ENCODE results near the gene CDK5RAP2.
"Not testable (repeated sequence)": the region's sequence is repeated elsewhere in the genome, so short reads cannot be mapped to it uniquely, and the experiment has no call there.

The CDK5RAP2 gene

GRCh38 chr9:120464176-120464886, 115.6 kb downstream of the CDK5RAP2 start:
- no peak overlapping the region for H3K27ac ChIP-seq
- TF ChIP-seq CTCF (conservative IDR thresholded peaks at IDR 0.05) (no peak), ZFX (IDR thresholded peaks at IDR 0.05) (no peak)

GRCh38 chr9:120463765-120464164, 116.2 kb downstream of the CDK5RAP2 start:
- H3K27ac ChIP-seq: no peak overlapping the region
- no peak for TF ChIP-seq ZFX (IDR thresholded peaks at IDR 0.05)
- no peak for TF ChIP-seq CTCF (conservative IDR thresholded peaks at IDR 0.05)

DNA sequence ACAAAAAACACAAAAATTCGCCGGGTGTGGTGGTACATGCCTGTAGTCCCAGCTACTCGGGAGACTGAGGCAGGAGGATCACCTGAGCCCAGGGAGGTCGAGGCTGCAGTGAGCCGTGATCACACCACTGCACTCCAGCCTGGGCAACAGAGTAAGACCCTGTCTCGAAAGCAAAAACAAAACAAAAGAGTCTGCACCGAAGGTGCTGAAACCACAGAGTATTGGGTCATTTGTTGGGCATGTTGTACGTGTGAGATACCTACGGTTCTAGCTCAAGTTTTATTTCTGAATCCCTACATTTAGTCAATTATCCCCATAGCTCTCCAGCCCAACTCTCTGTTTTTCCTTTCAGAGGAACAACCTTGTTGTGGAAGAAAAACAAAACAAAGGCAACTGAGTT, 118.3 kb downstream of the CDK5RAP2 start:
- H3K27ac ChIP-seq: not testable (repeated sequence)

- TF ChIP-seq ZFX (IDR thresholded peaks at IDR 0.05) (no peak), CTCF (conservative IDR thresholded peaks at IDR 0.05) (no peak)
- no peak overlapping the region for H3K27ac ChIP-seq
Measured at GRCh38 chr9:120456218-120456617, 123.7 kb downstream of the CDK5RAP2 start.

DNA sequence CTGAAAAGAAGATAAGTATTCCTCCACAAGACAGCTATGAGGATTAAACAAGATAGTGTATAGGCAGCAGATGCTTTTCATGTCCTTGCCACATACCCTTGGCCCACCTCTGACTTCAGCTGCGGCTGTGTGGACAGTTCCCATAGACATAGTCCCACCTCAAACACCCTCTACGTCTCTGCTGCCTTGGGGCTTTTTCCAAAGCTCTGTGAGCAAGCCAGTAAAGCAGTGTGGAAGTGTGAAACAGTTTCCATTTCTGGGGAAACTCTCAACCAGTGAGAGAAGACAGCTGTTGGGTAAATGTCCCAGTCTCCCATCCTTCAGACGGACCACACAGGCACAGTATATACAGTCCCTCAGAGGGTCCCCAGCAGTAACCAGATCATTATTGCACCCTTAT, 125.5 kb downstream of the CDK5RAP2 start:
- H3K27ac ChIP-seq: no peak overlapping the region
- TF ChIP-seq CTCF (conservative IDR thresholded peaks at IDR 0.05) (no peak), ZFX (IDR thresholded peaks at IDR 0.05) (no peak)

- no peak for TF ChIP-seq ZFX (IDR thresholded peaks at IDR 0.05)
- TF ChIP-seq CTCF (conservative IDR thresholded peaks at IDR 0.05): no peak
- no peak overlapping the region for H3K27ac ChIP-seq
Measured at GRCh38 chr9:120453792-120454191, 126.2 kb downstream of the CDK5RAP2 start.

- H3K27ac ChIP-seq: no peak overlapping the region
- no peak for TF ChIP-seq ZFX (IDR thresholded peaks at IDR 0.05)
- no peak for TF ChIP-seq CTCF (conservative IDR thresholded peaks at IDR 0.05)
Measured at GRCh38 chr9:120452631-120453030, 127.3 kb downstream of the CDK5RAP2 start.

DNA sequence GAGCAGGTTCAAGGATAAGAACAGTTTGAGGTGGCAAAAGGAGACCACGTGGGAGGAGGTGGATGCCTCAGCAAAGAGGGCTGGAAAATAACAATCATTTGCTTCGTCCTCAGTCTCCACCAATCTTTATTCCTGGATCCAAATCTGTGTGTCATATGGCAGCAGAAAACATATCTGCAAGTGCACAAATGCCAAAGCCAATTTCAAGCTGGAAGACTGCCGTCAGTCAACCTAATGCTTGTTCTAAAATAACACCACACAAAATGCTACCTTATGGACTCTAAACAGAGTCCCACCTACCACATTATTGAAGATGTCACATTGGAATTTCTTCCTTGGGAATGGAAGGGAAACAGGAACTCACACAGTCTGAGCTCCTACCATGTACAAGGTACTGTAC, 129.1 kb downstream of the CDK5RAP2 start:
- no peak overlapping the region for H3K27ac ChIP-seq
- TF ChIP-seq CTCF (conservative IDR thresholded peaks at IDR 0.05): no peak
- TF ChIP-seq ZFX (IDR thresholded peaks at IDR 0.05): no peak

All from C4-2B (cell line).